HepG2 (cell line): ENCODE measurements around the gene EPHB4. TPM values are rescaled to one million over a fixed set of nuclear protein-coding genes. Genes with fewer than 3 reads are reported as not detected.

Experiments
- AKNA ChIP-seq: sonication (generic); formaldehyde crosslinking; IDR thresholded peaks from 2 replicates; pipeline ENCODE4 v1.4.0; 2020; ENCODE audit warnings: missing genetic modification reagents, borderline replicate concordance
- ARHGAP35 ChIP-seq: sonication (generic); formaldehyde crosslinking; IDR thresholded peaks from 2 replicates; pipeline ENCODE4 v1.9.0; 2022; ENCODE audit warnings: mild to moderate bottlenecking, inconsistent platforms, moderate library complexity, missing genetic modification reagents, borderline replicate concordance
- BRD4 ChIP-seq: sonication (generic); formaldehyde crosslinking; IDR thresholded peaks from 2 replicates; pipeline ENCODE4 v1.4.0; 2020; ENCODE audit warnings: missing genetic modification reagents
- CBFB ChIP-seq: sonication (generic); formaldehyde crosslinking; IDR thresholded peaks from 2 replicates; pipeline ENCODE4 v1.4.0; 2020; ENCODE audit warnings: missing genetic modification reagents
- CHD4 ChIP-seq: fragments of 200-600 bp; sonication (generic); IDR thresholded peaks from 2 replicates; pipeline ENCODE4 v1.7.0; 2017; ENCODE audit warnings: mild to moderate bottlenecking, low read length, borderline replicate concordance
- E2F1 ChIP-seq: sonication (generic); formaldehyde crosslinking; IDR thresholded peaks from 2 replicates; pipeline ENCODE4 v1.5.0; 2020; ENCODE audit warnings: missing genetic modification reagents
- MEIS1 ChIP-seq: sonication (generic); formaldehyde crosslinking; IDR thresholded peaks from 2 replicates; pipeline ENCODE4 v1.9.0; 2021; ENCODE audit warnings: mild to moderate bottlenecking, missing genetic modification reagents, moderate library complexity, borderline replicate concordance
- NCOA1 ChIP-seq: sonication (generic); formaldehyde crosslinking; IDR thresholded peaks from 2 replicates; pipeline ENCODE4 v1.9.0; 2021; ENCODE audit warnings: missing genetic modification reagents
- POLR2A ChIP-seq, 2 experiments: IDR thresholded peaks; 2 replicates each; pipeline ENCODE4 v1.6.1; 2011; ENCODE audit warnings: low read depth in 2 of 2, low read length in 2 of 2, mild to moderate bottlenecking in 1 of 2, moderate library complexity in 1 of 2; ENCODE audit not compliant: insufficient read depth in 1 of 2
- ZGPAT ChIP-seq: IDR thresholded peaks from 2 replicates; pipeline ENCODE4 v1.6.1; 2016; ENCODE audit warnings: mild to moderate bottlenecking
- ZNF275 ChIP-seq: sonication (generic); formaldehyde crosslinking; IDR thresholded peaks from 2 replicates; pipeline ENCODE4 v1.8.0; 2022; ENCODE audit warnings: missing genetic modification reagents, mild to moderate bottlenecking, inconsistent platforms, borderline replicate concordance
- ZNF562 ChIP-seq: sonication (generic); formaldehyde crosslinking; IDR thresholded peaks from 2 replicates; pipeline ENCODE4 v1.8.0; 2022; ENCODE audit warnings: missing genetic modification reagents, borderline replicate concordance
- ZNF704 ChIP-seq: sonication (generic); formaldehyde crosslinking; IDR thresholded peaks from 2 replicates; pipeline ENCODE4 v1.8.1; 2023; ENCODE audit warnings: mild to moderate bottlenecking, inconsistent platforms, moderate library complexity, missing genetic modification reagents, borderline replicate concordance
- ZSCAN31 ChIP-seq: sonication (generic); formaldehyde crosslinking; IDR thresholded peaks from 2 replicates; pipeline ENCODE4 v1.5.0; 2020; ENCODE audit warnings: low read depth, mild to moderate bottlenecking, missing genetic modification reagents
- polyA plus RNA-seq, 8 experiments: library from polyadenylated mRNA; depleted of rRNA in 3 of 8; stranded (reverse) in 7 of 8; unstranded in 1 of 8; fragments of >200 nt; fragmentation: Illumina TruSeq in 4 of 8; extraction: Trizol in 4 of 8; gene quantifications; 2 replicates each; pipeline versions ENCODE4 v1.2.1 to v1.2.3, GENCODE V29; 2011 to 2016; ENCODE audit warnings: low read depth in 4 of 8, missing spikeins in 1 of 8, mixed read lengths in 1 of 8; ENCODE audit not compliant: insufficient read depth in 1 of 8
- total RNA-seq, 5 experiments: library from RNA; depleted of rRNA; stranded (reverse); fragments of >200 nt; fragmentation: Illumina TruSeq; extraction: Trizol; gene quantifications; 2 replicates each; pipeline ENCODE4 v1.2.3, GENCODE V29; 2016; ENCODE audit warnings: low read depth in 1 of 5

EPHB4 gene
- total and polyA plus RNA-seq, 2 of the 13 experiments (the other 11 are each of a cell fraction or from before 2014, with no cell fraction given), result 61.4 to 69.6 TPM

- TF ChIP-seq BRD4, result no peak
- TF ChIP-seq ZGPAT (CRISPR knock-in tag), result peak; percentile 65; the same call in 1 of the 2 replicates
- TF ChIP-seq ZSCAN31 (CRISPR knock-in tag), result peak; percentile 70; the same call in 1 of the 2 replicates
- TF ChIP-seq ZNF562, result no peak
- TF ChIP-seq AKNA (CRISPR knock-in tag), result no peak
- TF ChIP-seq ZNF704 (CRISPR knock-in tag), result 0 out of 2 replicates have a peak, but pooled peaks have one; percentile 67
- peak; percentile 60; the same call in 1 of the 2 replicates for TF ChIP-seq ARHGAP35 (CRISPR knock-in tag)
- TF ChIP-seq MEIS1 (CRISPR knock-in tag), result peak; percentile 27; the same call in 1 of the 2 replicates
- TF ChIP-seq CHD4, result 0 out of 2 replicates have a peak, but pooled peaks have one; percentile 21
- 0 out of 2 replicates have a peak, but pooled peaks have one; percentile 35 for TF ChIP-seq E2F1 (CRISPR knock-in tag)
- TF ChIP-seq NCOA1 (CRISPR knock-in tag), result peak; percentile 19; the same call in 1 of the 2 replicates
- TF ChIP-seq CBFB (CRISPR knock-in tag), result 0 out of 2 replicates have a peak, but pooled peaks have one; percentile 11
- peak in 1 of 2 experiments; percentile 59; a peak in 2 of 4 replicates for TF ChIP-seq POLR2A (IDR thresholded peaks at IDR 0.05; ENCODE audit: insufficient read depth in 1 of 2, low read depth in 2 of 2, low read length in 2 of 2)
- TF ChIP-seq ZNF275 (CRISPR knock-in tag), result peak; percentile 52; the same call in 1 of the 2 replicates
Observed at GRCh38 chr7:100852048-100852872, 24.9 kb upstream of the EPHB4 start, which contains the start of gene SLC12A9 (continued).
